GM12874 (cell line): Measurements from ENCODE around the gene RIMBP3C.
"Not testable (repeated sequence)": the region's sequence is repeated elsewhere in the genome, so short reads cannot be mapped to it uniquely, and the experiment has no call there.

Source experiments
- CTCF ChIP-seq: IDR thresholded peaks from 2 replicates; pipeline ENCODE4 v1.5.1; 2011; ENCODE audit warnings: low read depth, mild to moderate bottlenecking, control low read depth, low read length, moderate library complexity; ENCODE audit not compliant: insufficient read depth

RIMBP3C gene

GRCh38 chr22:21551361-21551760, at the start of gene RIMBP3C:
RIMBP3C (minus strand) TSS chr22:21551461; CDS start chr22:21550976, 485 bp downstream.
- TF ChIP-seq CTCF = not testable (repeated sequence)

- no peak for TF ChIP-seq CTCF
Measured at GRCh38 chr22:21599053-21599893, 48.0 kb upstream of the RIMBP3C start.

GRCh38 chr22:21598302-21598701, 47.0 kb upstream of the RIMBP3C start:
- no peak for TF ChIP-seq CTCF

- no peak for TF ChIP-seq CTCF
Measured at GRCh38 chr22:21594865-21595452, 43.7 kb upstream of the RIMBP3C start.

- no peak for TF ChIP-seq CTCF
Measured at GRCh38 chr22:21593406-21594232, 42.4 kb upstream of the RIMBP3C start.

- TF ChIP-seq CTCF = no peak
Measured at GRCh38 chr22:21592422-21592821, 41.2 kb upstream of the RIMBP3C start.

GRCh38 chr22:21591695-21592094, 40.4 kb upstream of the RIMBP3C start:
- no peak for TF ChIP-seq CTCF
